Upper lobe of left lung (tissue), 4 donors: ENCODE data around the gene FSTL5.

Source experiments
- CTCF ChIP-seq, 6 experiments: fragments of 450-650 bp in 4 of 6; fragments of 200-600 bp in 2 of 6; sonication (generic) in 2 of 6; IDR thresholded peaks; one replicate each; pipeline ENCODE4 v1.5.1; 2016 to 2019; ENCODE audit warnings: antibody characterized with exemption in 6 of 6
- EP300 ChIP-seq, 4 donors: sonication (generic); formaldehyde crosslinking; IDR thresholded peaks; one replicate each; pipeline ENCODE4 v1.5.1; 2017; ENCODE audit warnings: antibody characterized with exemption in 4 of 4, control low read depth in 2 of 4
- POLR2A ChIP-seq, 4 donors: fragments of 450-650 bp; IDR thresholded peaks; one replicate each; pipeline ENCODE4 v1.5.1; 2016 to 2017; ENCODE audit warnings: antibody characterized with exemption in 4 of 4, mild to moderate bottlenecking in 2 of 4
- POLR2AphosphoS5 ChIP-seq, 2 donors: sonication (generic); formaldehyde crosslinking; IDR thresholded peaks; one replicate each; pipeline ENCODE4 v1.5.1; 2017; ENCODE audit warnings: antibody characterized with exemption in 2 of 2

GRCh38 chr4:162116095-162116779 lies 47.6 kb downstream of the FSTL5 start:
- no peak for TF ChIP-seq CTCF (IDR thresholded peaks at IDR 0.05)
- TF ChIP-seq EP300 (IDR thresholded peaks at IDR 0.05) = no peak
- TF ChIP-seq POLR2AphosphoS5 (IDR thresholded peaks at IDR 0.05) = no peak
- TF ChIP-seq POLR2A (IDR thresholded peaks at IDR 0.05) = no peak
